Caco-2 (cell line): ENCODE measurements around the gene JSRP1. TPM values are rescaled to one million over a fixed set of nuclear protein-coding genes. Genes with fewer than 3 reads are reported as not detected.
A peak's percentile ranks its signal among the peaks of the same experiment; 100 is the strongest.

ENCODE experiments used
- BruUV-seq: library from RNA; stranded (reverse); fragments of 400-500 nt; replicated peaks from 2 replicates; lab custom pipeline; 2021; lab: Mats Ljungman, UMichigan
- CTCF ChIA-PET: fragments of 300-600 bp; sonication (Branson Sonifier 250); formaldehyde crosslinking; loops from one replicate; lab custom pipeline; 2022; ENCODE audit warnings: antibody characterized with exemption; lab: Charles Lee
- POLR2A ChIA-PET: fragments of 300-600 bp; sonication (Branson Sonifier 250); formaldehyde crosslinking; loops from one replicate; lab custom pipeline; 2022; ENCODE audit warnings: antibody characterized with exemption; lab: Charles Lee
- DNase-seq, 2 experiments: peaks; one replicate each; pipeline versions ENCODE4 v3.0.0 to v3.0.0-alpha.2; 2020 to 2022
- H3K27me3 ChIP-seq: replicated peaks from 2 replicates; pipeline ENCODE4 v1.6.0; 2011; ENCODE audit warnings: low read length; ENCODE audit not compliant: control insufficient read depth, insufficient read depth
- H3K36me3 ChIP-seq: 2 replicates; pipeline ENCODE4 v1.5.1; 2011; ENCODE audit warnings: low read length; ENCODE audit not compliant: control insufficient read depth, insufficient read depth
- H3K4me1 ChIP-seq: fragments of 250-450 bp; sonication (Bioruptor Pico); 2 replicates; pipeline ENCODE4 v1.5.1; 2020; ENCODE audit warnings: mild to moderate bottlenecking
- H3K4me3 ChIP-seq: 2 replicates; pipeline ENCODE4 v1.5.1; 2011; ENCODE audit warnings: low read depth, mild to moderate bottlenecking, control low read depth, low read length
- H3K9me3 ChIP-seq: fragments of 250-450 bp; sonication (Bioruptor Pico); 2 replicates; pipeline ENCODE4 v1.5.1; 2020; ENCODE audit warnings: mild to moderate bottlenecking, moderate library complexity
- H3K27ac Mint-ChIP-seq: one replicate; pipeline ENCODE4 v1.8.0; 2022; ENCODE audit warnings: mixed read lengths; ENCODE audit not compliant: unreplicated experiment
- H3K27me3 Mint-ChIP-seq: one replicate; pipeline ENCODE4 v1.8.0; 2022; ENCODE audit warnings: mixed read lengths; ENCODE audit not compliant: insufficient read depth, unreplicated experiment
- H3K36me3 Mint-ChIP-seq: one replicate; pipeline ENCODE4 v1.8.0; 2022; ENCODE audit warnings: mild to moderate bottlenecking, mixed read lengths; ENCODE audit not compliant: insufficient read depth, unreplicated experiment
- H3K4me1 Mint-ChIP-seq: one replicate; pipeline ENCODE4 v1.8.0; 2022; ENCODE audit warnings: low read depth, mixed read lengths; ENCODE audit not compliant: unreplicated experiment
- H3K4me3 Mint-ChIP-seq: one replicate; pipeline ENCODE4 v1.8.0; 2022; ENCODE audit warnings: mild to moderate bottlenecking, moderate library complexity, mixed read lengths; ENCODE audit not compliant: unreplicated experiment
- H3K9me3 Mint-ChIP-seq: one replicate; pipeline ENCODE4 v1.8.0; 2022; ENCODE audit warnings: mixed read lengths; ENCODE audit not compliant: unreplicated experiment
- intact Hi-C: fragments of 100-400 bp; cut with micrococcal nuclease; formaldehyde crosslinking; loops from one replicate; pipeline ENCODE4 v1.10.0; 2022; ENCODE audit not compliant: unreplicated experiment
- total RNA-seq: library from RNA; stranded (reverse); gene quantifications from 2 replicates; pipeline ENCODE4 v1.2.3, GENCODE V29; 2022
- TF ChIP-seq, protein P1 (sequence below), 2 experiments: fragments of 200-600 bp in 1 of 2; IDR thresholded peaks; 1 replicate in 1 of 2; 2 replicates in 1 of 2; pipeline versions ENCODE4 v1.5.1 to v1.8.0; 2011 to 2022; ENCODE audit warnings: antibody characterized with exemption in 1 of 2, control low read depth in 1 of 2, inconsistent platforms in 1 of 2, low read depth in 1 of 2, low read length in 1 of 2, mild to moderate bottlenecking in 1 of 2, moderate library complexity in 1 of 2; ENCODE audit not compliant: insufficient read depth in 1 of 2, severe bottlenecking in 1 of 2, unreplicated experiment in 1 of 2

The JSRP1 gene
- total RNA-seq, 1 experiment from 2014 or later: not detected

DNA sequence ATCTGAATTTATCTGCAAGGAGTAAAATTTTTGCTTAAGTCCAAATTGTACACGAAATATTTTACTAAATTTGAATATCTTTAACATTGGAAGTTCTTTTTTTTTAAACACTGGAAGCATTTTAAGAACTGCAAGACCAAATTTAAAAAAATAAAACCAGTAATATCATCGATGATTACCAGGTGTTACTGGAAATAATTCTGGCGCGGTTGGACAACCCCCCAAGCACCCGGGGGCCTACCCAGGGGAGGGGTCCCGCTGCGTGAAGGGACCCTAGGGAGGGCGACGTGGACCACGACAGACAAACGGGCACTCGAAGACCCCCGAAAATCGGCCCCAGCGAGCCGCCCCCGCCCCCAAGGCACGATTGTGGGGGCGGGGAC lies 12.6 kb upstream of the JSRP1 start:
- Mint-ChIP-seq H3K27ac (peak overlapping the region; percentile 93), H3K9me3 (no peaks in the 10 kb centered on the region), H3K27me3 (no peaks in the 10 kb centered on the region), H3K4me1 (no peaks in the 10 kb centered on the region), H3K4me3 (peak overlapping the region; percentile 82), H3K36me3 (peaks cover 49% of the 10 kb centered on the region)
- Histone ChIP-seq H3K9me3 (no peaks in the 10 kb centered on the region), H3K27me3 (no peaks in the 10 kb centered on the region), H3K4me1 (peaks cover 7% of the 10 kb centered on the region; the same call in 1 of the 2 replicates), H3K4me3 (peak overlapping the region; percentile 88), H3K36me3 (peaks cover 5% of the 10 kb centered on the region)
- BruUV-seq: no TSS peak
- TF ChIP-seq, protein P1, sequence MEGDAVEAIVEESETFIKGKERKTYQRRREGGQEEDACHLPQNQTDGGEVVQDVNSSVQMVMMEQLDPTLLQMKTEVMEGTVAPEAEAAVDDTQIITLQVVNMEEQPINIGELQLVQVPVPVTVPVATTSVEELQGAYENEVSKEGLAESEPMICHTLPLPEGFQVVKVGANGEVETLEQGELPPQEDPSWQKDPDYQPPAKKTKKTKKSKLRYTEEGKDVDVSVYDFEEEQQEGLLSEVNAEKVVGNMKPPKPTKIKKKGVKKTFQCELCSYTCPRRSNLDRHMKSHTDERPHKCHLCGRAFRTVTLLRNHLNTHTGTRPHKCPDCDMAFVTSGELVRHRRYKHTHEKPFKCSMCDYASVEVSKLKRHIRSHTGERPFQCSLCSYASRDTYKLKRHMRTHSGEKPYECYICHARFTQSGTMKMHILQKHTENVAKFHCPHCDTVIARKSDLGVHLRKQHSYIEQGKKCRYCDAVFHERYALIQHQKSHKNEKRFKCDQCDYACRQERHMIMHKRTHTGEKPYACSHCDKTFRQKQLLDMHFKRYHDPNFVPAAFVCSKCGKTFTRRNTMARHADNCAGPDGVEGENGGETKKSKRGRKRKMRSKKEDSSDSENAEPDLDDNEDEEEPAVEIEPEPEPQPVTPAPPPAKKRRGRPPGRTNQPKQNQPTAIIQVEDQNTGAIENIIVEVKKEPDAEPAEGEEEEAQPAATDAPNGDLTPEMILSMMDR (IDR thresholded peaks at IDR 0.05; ENCODE audit: insufficient read depth in 1 of 2, low read depth in 1 of 2, low read length in 1 of 2, severe bottlenecking in 1 of 2, unreplicated experiment in 1 of 2): no peak
- DNase-seq: no peak
- ChIA-PET POLR2A (no interaction called here), CTCF (no interaction called here)
- intact Hi-C loops: loop anchor here (2.0 kb wide), 1 partner anchor 32 kb away; the partner anchor contains the start of genes PLEKHJ1 and SF3A2

DNA sequence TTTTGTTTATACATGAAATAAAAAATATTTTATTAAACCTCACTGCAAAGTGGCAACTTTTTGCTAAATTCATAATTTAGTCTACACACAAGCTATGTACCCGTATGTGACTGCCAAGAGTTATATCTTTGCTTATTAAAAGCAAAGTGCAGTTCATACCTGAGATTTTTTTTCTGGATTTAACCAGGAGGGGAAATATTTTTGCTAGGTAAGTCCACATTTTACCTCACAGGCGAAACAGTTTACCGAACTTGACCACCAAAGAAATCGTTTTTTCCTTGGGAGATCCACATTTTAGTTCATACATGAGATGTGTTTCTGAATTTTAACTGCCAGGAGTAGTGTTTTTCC lies 12.2 kb upstream of the JSRP1 start:
- H3K27me3 ChIP-seq: no peaks in the 10 kb centered on the region
- H3K36me3 ChIP-seq: peaks cover 3% of the 10 kb centered on the region
- no peaks in the 10 kb centered on the region for H3K9me3 Mint-ChIP-seq
- intact Hi-C loops: loop anchor here (2.0 kb wide), 1 partner anchor 32 kb away; the partner anchor contains the start of genes PLEKHJ1 and SF3A2
- TF ChIP-seq, protein P1 (IDR thresholded peaks at IDR 0.05; ENCODE audit: insufficient read depth in 1 of 2, low read depth in 1 of 2, low read length in 1 of 2, severe bottlenecking in 1 of 2, unreplicated experiment in 1 of 2): no peak
- ChIA-PET POLR2A (no interaction called here), CTCF (no interaction called here)
- no peaks in the 10 kb centered on the region for H3K4me1 Mint-ChIP-seq
- BruUV-seq: no TSS peak
- H3K9me3 ChIP-seq: no peaks in the 10 kb centered on the region
- peaks cover 7% of the 10 kb centered on the region; the same call in 1 of the 2 replicates for H3K4me1 ChIP-seq
- DNase-seq: no peak
- H3K27me3 Mint-ChIP-seq: no peaks in the 10 kb centered on the region
- peak overlapping the region; percentile 88 for H3K4me3 ChIP-seq
- H3K36me3 Mint-ChIP-seq: peaks cover 45% of the 10 kb centered on the region
- H3K4me3 Mint-ChIP-seq: peak overlapping the region; percentile 82
- peak overlapping the region; percentile 93 for H3K27ac Mint-ChIP-seq

DNA sequence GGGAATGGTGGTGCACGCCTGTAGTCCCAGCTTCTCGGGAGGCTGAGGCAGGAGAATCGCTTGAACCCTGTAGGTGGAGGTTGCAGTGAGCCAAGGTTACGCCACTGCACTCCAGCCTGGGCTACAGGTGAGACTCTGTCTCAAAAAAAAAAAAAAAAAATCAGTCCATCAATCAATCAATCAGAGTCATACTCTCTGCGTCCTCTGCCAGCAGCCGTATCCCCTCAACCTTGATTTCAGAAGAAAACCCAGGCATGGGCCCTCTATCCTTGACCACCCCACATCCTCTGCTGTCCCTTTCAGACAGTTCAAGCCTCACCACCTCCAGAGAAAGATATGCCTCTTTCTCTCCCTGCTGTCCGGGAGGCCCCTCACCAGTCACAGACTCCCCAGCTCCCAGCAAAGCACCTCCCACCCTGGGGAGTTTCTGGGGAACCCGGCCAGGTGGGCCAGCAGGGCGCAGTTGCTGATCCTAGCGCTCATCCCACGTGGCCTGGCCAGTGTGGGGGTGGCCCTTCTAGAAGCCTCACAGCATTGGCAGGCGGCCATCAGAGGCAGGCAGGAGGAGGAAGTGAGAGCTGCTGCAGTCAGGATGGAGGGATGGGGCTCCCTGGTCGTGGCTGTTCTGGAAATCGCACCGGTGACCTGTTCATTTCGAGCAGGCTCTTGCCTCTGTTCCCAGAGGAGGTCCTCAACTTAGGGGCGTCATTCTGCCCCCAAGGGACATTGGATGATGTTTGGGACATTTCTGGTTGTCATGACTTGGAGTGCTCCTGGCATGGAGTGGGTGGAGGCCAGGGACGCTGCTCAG lies 10.2 kb upstream of the JSRP1 start:
- H3K4me3 Mint-ChIP-seq: no peak overlapping the region
- no peaks in the 10 kb centered on the region for H3K4me1 Mint-ChIP-seq
- H3K27me3 Mint-ChIP-seq: no peaks in the 10 kb centered on the region
- no peak for DNase-seq
- H3K9me3 ChIP-seq: no peaks in the 10 kb centered on the region
- intact Hi-C loops: no loop called here
- no TSS peak for BruUV-seq
- CTCF ChIA-PET: no interaction called here
- H3K9me3 Mint-ChIP-seq: no peaks in the 10 kb centered on the region
- H3K27me3 ChIP-seq: no peaks in the 10 kb centered on the region
- no peaks in the 10 kb centered on the region for H3K36me3 ChIP-seq
- peaks cover 3% of the 10 kb centered on the region; the same call in 1 of the 2 replicates for H3K4me1 ChIP-seq
- no peak overlapping the region for H3K4me3 ChIP-seq
- POLR2A ChIA-PET: no interaction called here
- H3K36me3 Mint-ChIP-seq: peaks cover 24% of the 10 kb centered on the region
- no peak overlapping the region for H3K27ac Mint-ChIP-seq
- TF ChIP-seq, protein P1 (IDR thresholded peaks at IDR 0.05; ENCODE audit: insufficient read depth in 1 of 2, low read depth in 1 of 2, low read length in 1 of 2, severe bottlenecking in 1 of 2, unreplicated experiment in 1 of 2): no peak
